Stimulated activated CD4-positive, alpha-beta T cell treated with anti-CD3 and anti-CD28 coated beads, TNF-alpha, amount 100 ng/mL, for 1 hour (primary cell): ENCODE data around the gene LRRC74B.
A peak's percentile ranks its signal among the peaks of the same experiment; 100 is the strongest.

Experiments
- DNase-seq, 3 donors: peaks; one replicate each; pipeline ENCODE4 v3.0.0-alpha.2; 2020; ENCODE audit warnings: low read depth in 3 of 3, low spot score in 1 of 3

Gene LRRC74B

GRCh38 chr22:21014202-21014725, 31.5 kb upstream of the LRRC74B start:
- DNase-seq: peak; percentile 42 to 66 (median 64)

GRCh38 chr22:21014726-21015465, 30.9 kb upstream of the LRRC74B start, which contains the start of gene P2RX6:
TSS of gene P2RX6 (plus strand) at chr22:21015165. CDS start at chr22:21015175, 10 bp downstream.
- no peak for DNase-seq

- DNase-seq: no peak
Observed at GRCh38 chr22:21015466-21016006, 30.2 kb upstream of the LRRC74B start.

- DNase-seq: no peak
Observed at GRCh38 chr22:21016644-21017420, 28.9 kb upstream of the LRRC74B start.

GRCh38 chr22:21018314-21018713, 27.4 kb upstream of the LRRC74B start:
- DNase-seq: no peak

- no peak for DNase-seq
Observed at GRCh38 chr22:21020802-21021429, 24.8 kb upstream of the LRRC74B start.

GRCh38 chr22:21022507-21022906, 23.2 kb upstream of the LRRC74B start:
- DNase-seq: no peak

GRCh38 chr22:21022955-21023614, 22.7 kb upstream of the LRRC74B start:
- DNase-seq: no peak

- DNase-seq: no peak
Observed at GRCh38 chr22:21025266-21025665, 20.5 kb upstream of the LRRC74B start.

- no peak for DNase-seq
Observed at GRCh38 chr22:21025763-21026755, 19.7 kb upstream of the LRRC74B start.

GRCh38 chr22:21026783-21027692, 18.7 kb upstream of the LRRC74B start:
- DNase-seq: no peak

GRCh38 chr22:21028277-21029251, 17.2 kb upstream of the LRRC74B start:
- DNase-seq: no peak

GRCh38 chr22:21029486-21030025, 16.2 kb upstream of the LRRC74B start:
- no peak for DNase-seq

- no peak for DNase-seq
Observed at GRCh38 chr22:21030032-21030431, 15.7 kb upstream of the LRRC74B start.

GRCh38 chr22:21030621-21031544, 14.9 kb upstream of the LRRC74B start:
- no peak for DNase-seq

GRCh38 chr22:21031545-21032036, 14.2 kb upstream of the LRRC74B start:
- no peak for DNase-seq
